ENCODE results near the gene HNRNPLL.

The HNRNPLL gene

DNA sequence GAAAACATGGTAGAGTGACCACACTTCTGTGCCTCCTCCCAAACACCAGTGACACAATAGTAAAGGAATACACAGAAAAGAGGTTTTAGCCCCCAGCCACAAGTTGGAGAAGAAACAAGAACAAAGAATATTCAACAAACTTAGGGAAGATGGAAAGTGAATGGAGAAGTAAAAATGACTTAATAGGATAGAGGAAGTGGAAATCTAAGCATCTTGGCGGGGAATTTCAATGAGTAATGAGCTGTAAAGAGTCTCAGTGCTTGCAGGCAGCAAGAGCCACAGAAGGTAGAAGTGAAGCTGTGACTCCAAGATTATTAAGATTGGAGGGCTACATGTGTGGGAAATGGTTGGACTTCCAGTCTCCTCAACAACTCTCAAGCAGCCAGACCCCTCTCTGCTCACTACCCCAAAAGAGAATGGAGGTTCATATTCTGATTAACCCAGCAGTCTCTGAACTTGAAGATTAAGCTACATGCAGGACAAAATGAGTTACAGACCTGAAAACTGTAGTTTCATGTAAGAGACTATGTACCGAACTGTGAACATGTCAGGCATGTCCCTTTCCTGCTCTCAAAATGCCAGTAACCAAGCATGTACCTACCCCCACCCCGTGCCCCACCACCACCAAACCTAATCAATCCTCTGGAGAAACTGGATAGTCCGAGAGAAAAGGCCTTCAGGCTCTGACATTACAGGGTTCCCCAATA, 16.9 kb upstream of the HNRNPLL start (continued):
- TF ChIP-seq OSR1 (CRISPR knock-in tag; IDR thresholded peaks at IDR 0.05) (no peak), GLIS3 (CRISPR knock-in tag; IDR thresholded peaks at IDR 0.05) (no peak), PPARA (CRISPR knock-in tag; IDR thresholded peaks at IDR 0.05; ENCODE audit: borderline replicate concordance) (no peak), RARB (CRISPR knock-in tag; IDR thresholded peaks at IDR 0.05) (no peak), ESRRG (CRISPR knock-in tag; IDR thresholded peaks at IDR 0.05) (no peak), ARNTL (CRISPR knock-in tag; IDR thresholded peaks at IDR 0.05; ENCODE audit: borderline replicate concordance, low read depth) (no peak), SNAI2 (CRISPR knock-in tag; IDR thresholded peaks at IDR 0.05) (no peak), ZFP30 (CRISPR knock-in tag; IDR thresholded peaks at IDR 0.05) (no peak), ZFP3 (CRISPR knock-in tag; IDR thresholded peaks at IDR 0.05) (no peak), TOX (CRISPR knock-in tag; IDR thresholded peaks at IDR 0.05; ENCODE audit: borderline replicate concordance) (no peak), ZC3H10 (CRISPR knock-in tag; IDR thresholded peaks at IDR 0.05) (no peak), ZNF8 (CRISPR knock-in tag; IDR thresholded peaks at IDR 0.05) (no peak)
- TF ChIP-seq, protein P1, sequence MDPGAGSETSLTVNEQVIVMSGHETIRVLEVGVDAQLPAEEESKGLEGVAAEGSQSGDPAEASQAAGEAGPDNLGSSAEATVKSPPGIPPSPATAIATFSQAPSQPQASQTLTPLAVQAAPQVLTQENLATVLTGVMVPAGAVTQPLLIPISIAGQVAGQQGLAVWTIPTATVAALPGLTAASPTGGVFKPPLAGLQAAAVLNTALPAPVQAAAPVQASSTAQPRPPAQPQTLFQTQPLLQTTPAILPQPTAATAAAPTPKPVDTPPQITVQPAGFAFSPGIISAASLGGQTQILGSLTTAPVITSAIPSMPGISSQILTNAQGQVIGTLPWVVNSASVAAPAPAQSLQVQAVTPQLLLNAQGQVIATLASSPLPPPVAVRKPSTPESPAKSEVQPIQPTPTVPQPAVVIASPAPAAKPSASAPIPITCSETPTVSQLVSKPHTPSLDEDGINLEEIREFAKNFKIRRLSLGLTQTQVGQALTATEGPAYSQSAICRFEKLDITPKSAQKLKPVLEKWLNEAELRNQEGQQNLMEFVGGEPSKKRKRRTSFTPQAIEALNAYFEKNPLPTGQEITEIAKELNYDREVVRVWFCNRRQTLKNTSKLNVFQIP (CRISPR knock-in tag; IDR thresholded peaks at IDR 0.05; ENCODE audit: borderline replicate concordance, low read depth), result no peak

DNA sequence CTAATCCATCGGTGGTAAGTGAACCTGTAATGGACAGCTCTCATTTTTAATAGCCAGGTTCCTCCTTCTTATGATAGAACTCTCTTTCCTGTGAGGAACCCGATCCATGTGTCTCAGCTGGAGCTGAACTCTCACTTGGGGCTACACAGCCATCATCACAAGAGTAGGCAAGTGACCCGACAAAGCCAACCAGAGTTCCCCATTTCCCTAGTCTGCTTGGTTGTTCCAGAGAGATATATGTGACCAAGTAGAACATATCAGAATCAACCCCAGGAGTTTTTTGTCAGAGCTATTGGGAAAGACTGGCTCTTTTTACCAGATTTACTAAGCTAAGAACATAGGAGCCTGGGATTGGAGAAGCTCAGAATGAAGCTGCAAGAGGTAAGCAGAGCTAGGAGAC, 14.6 kb upstream of the HNRNPLL start:
- TF ChIP-seq, protein P2, sequence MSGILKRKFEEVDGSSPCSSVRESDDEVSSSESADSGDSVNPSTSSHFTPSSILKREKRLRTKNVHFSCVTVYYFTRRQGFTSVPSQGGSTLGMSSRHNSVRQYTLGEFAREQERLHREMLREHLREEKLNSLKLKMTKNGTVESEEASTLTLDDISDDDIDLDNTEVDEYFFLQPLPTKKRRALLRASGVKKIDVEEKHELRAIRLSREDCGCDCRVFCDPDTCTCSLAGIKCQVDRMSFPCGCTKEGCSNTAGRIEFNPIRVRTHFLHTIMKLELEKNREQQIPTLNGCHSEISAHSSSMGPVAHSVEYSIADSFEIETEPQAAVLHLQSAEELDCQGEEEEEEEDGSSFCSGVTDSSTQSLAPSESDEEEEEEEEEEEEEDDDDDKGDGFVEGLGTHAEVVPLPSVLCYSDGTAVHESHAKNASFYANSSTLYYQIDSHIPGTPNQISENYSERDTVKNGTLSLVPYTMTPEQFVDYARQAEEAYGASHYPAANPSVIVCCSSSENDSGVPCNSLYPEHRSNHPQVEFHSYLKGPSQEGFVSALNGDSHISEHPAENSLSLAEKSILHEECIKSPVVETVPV (CRISPR knock-in tag; IDR thresholded peaks at IDR 0.05), result no peak
- no peak for TF ChIP-seq CSDC2 (CRISPR knock-in tag; IDR thresholded peaks at IDR 0.05)
- TF ChIP-seq ZNF565 (CRISPR knock-in tag; conservative IDR thresholded peaks at IDR 0.05; ENCODE audit: low read depth), result no peak
- no peak for TF ChIP-seq BACH2 (CRISPR knock-in tag; IDR thresholded peaks at IDR 0.05; ENCODE audit: borderline replicate concordance)
- TF ChIP-seq ARNTL (CRISPR knock-in tag; IDR thresholded peaks at IDR 0.05; ENCODE audit: borderline replicate concordance, low read depth), result no peak
- TF ChIP-seq, protein P3, sequence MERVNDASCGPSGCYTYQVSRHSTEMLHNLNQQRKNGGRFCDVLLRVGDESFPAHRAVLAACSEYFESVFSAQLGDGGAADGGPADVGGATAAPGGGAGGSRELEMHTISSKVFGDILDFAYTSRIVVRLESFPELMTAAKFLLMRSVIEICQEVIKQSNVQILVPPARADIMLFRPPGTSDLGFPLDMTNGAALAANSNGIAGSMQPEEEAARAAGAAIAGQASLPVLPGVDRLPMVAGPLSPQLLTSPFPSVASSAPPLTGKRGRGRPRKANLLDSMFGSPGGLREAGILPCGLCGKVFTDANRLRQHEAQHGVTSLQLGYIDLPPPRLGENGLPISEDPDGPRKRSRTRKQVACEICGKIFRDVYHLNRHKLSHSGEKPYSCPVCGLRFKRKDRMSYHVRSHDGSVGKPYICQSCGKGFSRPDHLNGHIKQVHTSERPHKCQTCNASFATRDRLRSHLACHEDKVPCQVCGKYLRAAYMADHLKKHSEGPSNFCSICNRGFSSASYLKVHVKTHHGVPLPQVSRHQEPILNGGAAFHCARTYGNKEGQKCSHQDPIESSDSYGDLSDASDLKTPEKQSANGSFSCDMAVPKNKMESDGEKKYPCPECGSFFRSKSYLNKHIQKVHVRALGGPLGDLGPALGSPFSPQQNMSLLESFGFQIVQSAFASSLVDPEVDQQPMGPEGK (CRISPR knock-in tag; IDR thresholded peaks at IDR 0.05; ENCODE audit: borderline replicate concordance), result no peak
- TF ChIP-seq PPARA (CRISPR knock-in tag; IDR thresholded peaks at IDR 0.05; ENCODE audit: borderline replicate concordance), result no peak
- no peak for TF ChIP-seq ZNF8 (CRISPR knock-in tag; IDR thresholded peaks at IDR 0.05)
- TF ChIP-seq ISL1 (CRISPR knock-in tag; IDR thresholded peaks at IDR 0.05), result no peak
- TF ChIP-seq TOX (CRISPR knock-in tag; IDR thresholded peaks at IDR 0.05; ENCODE audit: borderline replicate concordance), result no peak
- ATAC-seq, result no peak

DNA sequence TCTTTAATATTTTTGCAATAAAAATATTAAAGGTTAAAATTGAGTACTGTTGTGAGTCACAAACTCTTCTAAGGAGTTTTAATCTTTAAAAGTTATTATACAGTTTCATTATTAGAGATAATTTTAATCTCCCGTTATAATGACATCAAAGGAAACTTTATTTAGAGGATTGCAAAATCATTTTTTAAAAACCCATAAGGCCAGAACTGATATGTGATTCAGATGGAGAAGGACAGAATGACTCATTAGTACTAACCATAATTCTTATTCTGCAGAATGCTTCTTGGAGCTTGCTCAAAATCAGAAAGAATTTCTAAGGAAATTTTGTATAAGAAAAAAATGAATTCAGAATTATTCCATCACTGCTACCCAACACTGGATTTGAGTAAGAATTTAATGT, 12.5 kb upstream of the HNRNPLL start:
- ATAC-seq, result peak; percentile 55; the same call in 1 of the 3 replicates

DNA sequence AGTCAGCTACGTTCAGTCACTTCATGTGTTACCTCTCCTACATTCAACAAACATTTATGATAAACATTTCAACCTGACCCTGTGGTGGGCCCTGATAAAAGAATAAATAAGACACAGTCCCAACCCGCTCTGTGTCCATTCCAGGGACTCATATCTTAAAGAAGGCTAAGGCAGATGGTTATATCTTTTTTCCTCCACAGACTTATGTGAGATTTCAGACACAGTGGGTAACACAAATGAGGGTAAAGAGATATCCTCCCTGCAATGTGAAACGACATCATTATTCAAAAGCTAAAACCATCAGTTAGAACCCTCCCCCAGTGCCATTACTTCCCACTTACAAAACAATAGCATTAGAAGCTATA, 11.1 kb upstream of the HNRNPLL start:
- no peak for ATAC-seq
- TF ChIP-seq, protein P3 (CRISPR knock-in tag; IDR thresholded peaks at IDR 0.05; ENCODE audit: borderline replicate concordance), result no peak
- TF ChIP-seq ISL1 (CRISPR knock-in tag; IDR thresholded peaks at IDR 0.05), result no peak
- TF ChIP-seq, protein P4, sequence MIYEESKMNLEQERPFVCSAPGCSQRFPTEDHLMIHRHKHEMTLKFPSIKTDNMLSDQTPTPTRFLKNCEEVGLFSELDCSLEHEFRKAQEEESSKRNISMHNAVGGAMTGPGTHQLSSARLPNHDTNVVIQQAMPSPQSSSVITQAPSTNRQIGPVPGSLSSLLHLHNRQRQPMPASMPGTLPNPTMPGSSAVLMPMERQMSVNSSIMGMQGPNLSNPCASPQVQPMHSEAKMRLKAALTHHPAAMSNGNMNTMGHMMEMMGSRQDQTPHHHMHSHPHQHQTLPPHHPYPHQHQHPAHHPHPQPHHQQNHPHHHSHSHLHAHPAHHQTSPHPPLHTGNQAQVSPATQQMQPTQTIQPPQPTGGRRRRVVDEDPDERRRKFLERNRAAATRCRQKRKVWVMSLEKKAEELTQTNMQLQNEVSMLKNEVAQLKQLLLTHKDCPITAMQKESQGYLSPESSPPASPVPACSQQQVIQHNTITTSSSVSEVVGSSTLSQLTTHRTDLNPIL (CRISPR knock-in tag; IDR thresholded peaks at IDR 0.05; ENCODE audit: low read depth), result no peak

More for the DNA sequence above, 12.5 kb upstream of the HNRNPLL start:
- TF ChIP-seq BACH2 (CRISPR knock-in tag; IDR thresholded peaks at IDR 0.05; ENCODE audit: borderline replicate concordance), result no peak
- peak; percentile 77 for TF ChIP-seq ISL1 (CRISPR knock-in tag; IDR thresholded peaks at IDR 0.05)
- TF ChIP-seq, protein P3 (CRISPR knock-in tag; IDR thresholded peaks at IDR 0.05; ENCODE audit: borderline replicate concordance), result no peak
- TF ChIP-seq GLIS3 (CRISPR knock-in tag; IDR thresholded peaks at IDR 0.05), result no peak
